ENCODE measurements around the gene RFTN2.

GRCh38 chr2:197614532-197614931, 60.9 kb downstream of the RFTN2 start:
- TF ChIP-seq CTCF (IDR thresholded peaks at IDR 0.05; ENCODE audit: borderline replicate concordance, extremely low read depth, low read length, poor library complexity, severe bottlenecking), result no peak
- TF ChIP-seq EZH2 (IDR thresholded peaks at IDR 0.05; ENCODE audit: borderline replicate concordance, low read depth, low read length, severe bottlenecking), result no peak
